Kidney (tissue), 14 donors: Measurements from ENCODE around the gene CCDC192. TPM values are rescaled to one million over a fixed set of nuclear protein-coding genes. Genes with fewer than 3 reads are reported as not detected.

Experiments
- DNase-seq, 5 donors: peaks; one replicate each; pipeline ENCODE4 v3.0.0-alpha.2; 2013 to 2020
- FAIRE-seq: peaks from 2 replicates; lab custom pipeline; 2012; peaks lifted over from hg19 to GRCh38; lab: Jason Lieb, UNC
- H3K27ac ChIP-seq, 2 donors: one replicate each; pipeline ENCODE4 v1.7.0; 2013; ENCODE audit warnings: low read depth in 2 of 2, low read length in 2 of 2, inconsistent platforms in 1 of 2
- H3K27me3 ChIP-seq: one replicate; pipeline ENCODE4 v1.7.1; 2013; ENCODE audit warnings: low read length, inconsistent platforms; ENCODE audit not compliant: control insufficient read depth, insufficient read depth
- H3K36me3 ChIP-seq, 3 donors: one replicate each; pipeline versions ENCODE4 v1.7.0 to v1.7.1; 2013; ENCODE audit warnings: low read length in 3 of 3, control low read depth in 1 of 3, inconsistent platforms in 1 of 3; ENCODE audit not compliant: insufficient read depth in 3 of 3, control insufficient read depth in 2 of 3
- H3K4me1 ChIP-seq, 3 donors: one replicate each; pipeline versions ENCODE4 v1.7.0 to v1.7.1; 2013; ENCODE audit warnings: low read length in 3 of 3, inconsistent platforms in 1 of 3, low read depth in 1 of 3; ENCODE audit not compliant: control insufficient read depth in 2 of 3, insufficient read depth in 2 of 3
- H3K4me3 ChIP-seq, 3 donors: one replicate each; pipeline versions ENCODE4 v1.7.0 to v1.8.1; 2013; ENCODE audit warnings: low read length in 3 of 3, control low read depth in 1 of 3, inconsistent platforms in 1 of 3
- H3K9ac ChIP-seq, 3 donors: one replicate each; pipeline versions ENCODE4 v1.7.0 to v1.7.1; 2013; ENCODE audit warnings: low read length in 3 of 3, control low read depth in 1 of 3, inconsistent platforms in 1 of 3
- H3K9me3 ChIP-seq, 3 donors: one replicate each; pipeline versions ENCODE4 v1.7.0 to v1.7.1; 2013; ENCODE audit warnings: low read length in 3 of 3, control low read depth in 1 of 3, inconsistent platforms in 1 of 3; ENCODE audit not compliant: control insufficient read depth in 2 of 3, insufficient read depth in 1 of 3
- intact Hi-C: fragments of 100-400 bp; cut with DNase I; formaldehyde crosslinking; loops from one replicate; pipeline ENCODE4 v1.11.1; 2022
- polyA plus RNA-seq: library from polyadenylated mRNA; stranded (reverse); fragments of 350-450 nt; fragmentation: Illumina TruSeq; extraction: RNeasy Lipid Tissue Mini Kit (QIAGEN cat#74804); gene quantifications from one replicate; pipeline ENCODE4 v1.2.3, GENCODE V29; 2014; ENCODE audit warnings: low read depth, low replicate concordance; ENCODE audit not compliant: insufficient read depth
- total RNA-seq: library from RNA; stranded (reverse); fragmentation: NEBNext Ultra II Directional; extraction: Animal tissue kit (Norgen Biotek cat#: 25700); gene quantifications from one replicate; pipeline ENCODE4 v1.2.1, GENCODE V29; 2021
- TF ChIP-seq, protein P1 (sequence below): IDR thresholded peaks from 3 replicates; pipeline ENCODE4 v1.5.1; 2012; ENCODE audit warnings: mild to moderate bottlenecking, moderate library complexity, borderline replicate concordance; ENCODE audit not compliant: insufficient read depth; ENCODE audit errors: extremely low read depth
- donor health status: control.
- donor health status: control.
- donor health status: control.
- donor health status: control.
- donor health status: control.
- donor health status: DM: yes; HTN: yes; CAD: no.
- donor health status: Normal renal cell carcinoma (clear cell type).

CCDC192 gene
- total and polyA plus RNA-seq, 2 donors from 2014 or later = not detected

DNA sequence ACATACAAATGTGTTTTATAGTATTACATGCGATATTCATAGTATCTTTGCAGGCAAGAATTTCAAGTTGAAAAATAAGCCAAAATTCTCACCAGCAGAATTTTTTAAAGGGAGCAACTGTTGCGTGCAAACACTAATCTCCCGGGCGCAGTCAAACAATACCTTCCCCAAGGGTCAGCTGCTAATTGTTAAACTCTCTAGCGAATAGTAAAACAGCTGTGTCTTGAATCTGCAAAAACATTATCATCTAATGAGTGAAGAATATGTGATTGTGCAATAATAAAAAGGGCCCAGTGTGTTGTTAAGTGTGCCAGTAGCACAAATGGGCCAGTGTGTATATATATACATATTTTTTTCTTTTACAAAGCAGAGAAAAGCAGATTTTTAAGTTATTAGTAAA lies 131.4 kb downstream of the CCDC192 start:
- Histone ChIP-seq H3K9ac (no peak overlapping the region), H3K9me3 (no peaks in the 10 kb centered on the region), H3K27ac (no peak overlapping the region), H3K36me3 (no peaks in the 10 kb centered on the region), H3K4me3 (no peak overlapping the region), H3K4me1 (no peaks in the 10 kb centered on the region), H3K27me3 (no peaks in the 10 kb centered on the region)
- no peak for FAIRE-seq
- intact Hi-C loops = no loop called here
- DNase-seq = peak in 1 of 5 donors; percentile 45
- TF ChIP-seq, protein P1, sequence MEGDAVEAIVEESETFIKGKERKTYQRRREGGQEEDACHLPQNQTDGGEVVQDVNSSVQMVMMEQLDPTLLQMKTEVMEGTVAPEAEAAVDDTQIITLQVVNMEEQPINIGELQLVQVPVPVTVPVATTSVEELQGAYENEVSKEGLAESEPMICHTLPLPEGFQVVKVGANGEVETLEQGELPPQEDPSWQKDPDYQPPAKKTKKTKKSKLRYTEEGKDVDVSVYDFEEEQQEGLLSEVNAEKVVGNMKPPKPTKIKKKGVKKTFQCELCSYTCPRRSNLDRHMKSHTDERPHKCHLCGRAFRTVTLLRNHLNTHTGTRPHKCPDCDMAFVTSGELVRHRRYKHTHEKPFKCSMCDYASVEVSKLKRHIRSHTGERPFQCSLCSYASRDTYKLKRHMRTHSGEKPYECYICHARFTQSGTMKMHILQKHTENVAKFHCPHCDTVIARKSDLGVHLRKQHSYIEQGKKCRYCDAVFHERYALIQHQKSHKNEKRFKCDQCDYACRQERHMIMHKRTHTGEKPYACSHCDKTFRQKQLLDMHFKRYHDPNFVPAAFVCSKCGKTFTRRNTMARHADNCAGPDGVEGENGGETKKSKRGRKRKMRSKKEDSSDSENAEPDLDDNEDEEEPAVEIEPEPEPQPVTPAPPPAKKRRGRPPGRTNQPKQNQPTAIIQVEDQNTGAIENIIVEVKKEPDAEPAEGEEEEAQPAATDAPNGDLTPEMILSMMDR = no peak

DNA sequence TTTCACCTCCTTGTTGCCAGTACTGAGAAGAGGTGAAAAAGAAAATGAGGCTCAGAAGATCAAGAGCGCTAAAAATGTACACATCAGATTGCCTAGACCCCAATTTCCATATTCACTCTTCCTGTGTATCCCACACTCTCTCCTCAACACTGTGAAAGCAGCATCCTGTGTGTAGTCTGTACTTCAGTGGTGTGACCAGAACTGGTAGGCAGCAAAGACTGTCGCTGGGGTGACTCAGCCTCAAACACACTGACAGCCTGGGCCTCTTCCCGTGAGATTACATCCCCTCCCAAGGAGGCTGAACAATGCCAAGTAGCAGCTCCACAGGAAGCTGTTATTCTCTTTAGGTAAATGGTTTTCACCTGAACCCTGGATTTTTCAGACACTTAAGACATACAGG lies 135.5 kb downstream of the CCDC192 start:
- Histone ChIP-seq H3K9me3 (no peaks in the 10 kb centered on the region), H3K36me3 (no peaks in the 10 kb centered on the region), H3K4me3 (no peak overlapping the region), H3K4me1 (no peaks in the 10 kb centered on the region), H3K27me3 (no peaks in the 10 kb centered on the region), H3K9ac (no peak overlapping the region), H3K27ac (no peak overlapping the region)
- intact Hi-C loops = no loop called here
- TF ChIP-seq, protein P1 = no peak
- no peak for FAIRE-seq
- DNase-seq = no peak

DNA sequence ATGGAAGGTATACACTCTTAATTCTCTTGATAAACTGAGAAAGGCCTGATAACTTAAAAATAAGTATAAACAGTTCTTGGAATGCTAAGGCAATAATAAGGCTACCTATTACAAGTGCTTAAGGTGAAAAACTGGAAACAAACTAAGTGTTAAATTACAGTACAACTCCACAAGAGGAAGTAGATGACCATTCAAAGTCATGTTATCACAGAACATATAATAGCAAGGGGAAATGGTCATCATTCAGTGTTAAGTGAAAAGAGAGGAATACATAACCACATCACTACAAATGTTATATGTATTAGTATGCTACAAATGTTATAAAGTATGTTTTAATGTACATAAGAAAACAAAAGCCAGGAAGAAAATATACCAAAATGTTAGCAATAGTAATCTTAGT lies 135.9 kb downstream of the CCDC192 start:
- Histone ChIP-seq H3K27ac (no peak overlapping the region), H3K9ac (no peak overlapping the region), H3K36me3 (no peaks in the 10 kb centered on the region), H3K4me1 (no peaks in the 10 kb centered on the region), H3K27me3 (no peaks in the 10 kb centered on the region), H3K4me3 (no peak overlapping the region), H3K9me3 (no peaks in the 10 kb centered on the region)
- DNase-seq (no peak), FAIRE-seq (no peak)
- intact Hi-C loops = no loop called here
- TF ChIP-seq, protein P1 = no peak
